Parathyroid adenoma (tissue), 2 donors: ENCODE data around the gene RHOBTB3.
"Not testable (repeated sequence)": the region's sequence is repeated elsewhere in the genome, so short reads cannot be mapped to it uniquely, and the experiment has no call there.

ENCODE experiments used
- H2AFZ ChIP-seq: fragments of 300-600 bp; sonication (generic); one replicate; pipeline ENCODE4 v1.7.0; 2017; ENCODE audit warnings: antibody characterized with exemption, mild to moderate bottlenecking
- H3K27ac ChIP-seq: fragments of 300-600 bp; sonication (generic); one replicate; pipeline ENCODE4 v1.7.0; 2017
- H3K27me3 ChIP-seq: fragments of 300-600 bp; sonication (generic); one replicate; pipeline ENCODE4 v1.7.0; 2017; ENCODE audit warnings: low read length; ENCODE audit not compliant: control insufficient read depth, insufficient read depth
- H3K36me3 ChIP-seq: fragments of 300-600 bp; sonication (generic); one replicate; pipeline ENCODE4 v1.7.0; 2017; ENCODE audit warnings: low read length; ENCODE audit not compliant: control insufficient read depth, insufficient read depth
- H3K4me1 ChIP-seq: fragments of 300-600 bp; sonication (generic); one replicate; pipeline ENCODE4 v1.7.0; 2017; ENCODE audit warnings: control low read depth
- H3K4me2 ChIP-seq: fragments of 300-600 bp; sonication (generic); one replicate; pipeline ENCODE4 v1.7.0; 2017; ENCODE audit warnings: low read length
- H3K4me3 ChIP-seq: fragments of 300-600 bp; sonication (generic); one replicate; pipeline ENCODE4 v1.7.0; 2017; ENCODE audit warnings: low read depth, low read length
- H3K79me2 ChIP-seq: fragments of 300-600 bp; sonication (generic); one replicate; pipeline ENCODE4 v1.7.0; 2017; ENCODE audit warnings: control low read depth
- H3K9ac ChIP-seq: fragments of 300-600 bp; sonication (generic); one replicate; pipeline ENCODE4 v1.7.0; 2017; ENCODE audit warnings: mild to moderate bottlenecking
- H3K9me3 ChIP-seq: fragments of 300-600 bp; sonication (generic); one replicate; pipeline ENCODE4 v1.7.0; 2017; ENCODE audit warnings: low read length; ENCODE audit not compliant: control insufficient read depth
- CTCF ChIP-seq: fragments of 300-600 bp; sonication (generic); IDR thresholded peaks from one replicate; pipeline ENCODE4 v1.7.0; 2017; ENCODE audit warnings: antibody characterized with exemption, mild to moderate bottlenecking
- donor health status: primary hyperparathyroidism.

The RHOBTB3 gene

DNA sequence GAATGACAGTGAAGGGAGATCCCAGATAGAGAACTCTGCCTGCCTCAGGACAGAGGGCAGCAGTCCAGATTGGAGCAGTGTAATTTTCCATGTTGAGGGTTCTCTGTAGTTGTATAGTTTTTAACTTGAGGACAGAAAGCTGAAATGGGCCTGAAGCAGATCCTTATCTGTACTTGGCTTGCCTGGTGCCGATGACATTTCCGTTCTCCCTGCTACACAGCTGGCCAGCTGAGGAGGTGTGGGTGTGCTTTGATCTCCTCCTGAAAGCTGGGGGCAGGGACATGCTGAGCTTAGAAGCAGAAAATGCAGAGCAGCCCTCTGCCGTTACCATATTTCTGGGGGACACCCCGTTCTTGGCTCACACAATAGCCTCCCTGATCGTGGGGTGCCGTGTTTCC lies 80.9 kb downstream of the RHOBTB3 start:
- no peaks in the 10 kb centered on the region for H3K9me3 ChIP-seq
- H2AFZ ChIP-seq, result peak overlapping the region; percentile 53
- peak overlapping the region; percentile 70 for H3K4me2 ChIP-seq
- H3K36me3 ChIP-seq, result no peaks in the 10 kb centered on the region
- H3K4me1 ChIP-seq, result peaks cover 62% of the 10 kb centered on the region
- H3K27me3 ChIP-seq, result no peaks in the 10 kb centered on the region
- H3K4me3 ChIP-seq, result peak overlapping the region; percentile 31
- TF ChIP-seq CTCF, result no peak
- H3K9ac ChIP-seq, result no peak overlapping the region
- peaks cover under 1% of the 10 kb centered on the region for H3K79me2 ChIP-seq
- H3K27ac ChIP-seq, result peak overlapping the region; percentile 91

DNA sequence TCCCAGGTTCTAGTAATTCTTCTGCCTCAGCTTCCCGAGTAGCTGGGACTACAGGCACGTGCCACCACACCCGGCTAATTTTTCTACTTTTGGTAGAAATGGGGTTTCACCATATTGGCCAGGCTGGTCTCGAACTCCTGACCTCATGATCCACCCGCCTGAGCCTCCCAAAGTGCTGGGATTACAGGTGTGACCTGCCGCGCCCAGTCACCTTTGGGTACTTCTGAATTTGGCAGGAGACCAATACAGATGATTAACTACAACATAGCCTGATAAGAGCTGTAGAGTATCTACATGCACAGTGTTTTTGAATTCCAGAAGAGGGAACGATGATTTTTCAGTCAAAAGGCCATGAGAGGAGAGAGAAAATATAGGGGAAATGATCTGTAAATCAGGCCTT lies 81.9 kb downstream of the RHOBTB3 start:
- H3K79me2 ChIP-seq, H3K9me3 ChIP-seq, H3K4me3 ChIP-seq, H3K36me3 ChIP-seq, H2AFZ ChIP-seq, H3K9ac ChIP-seq, H3K4me2 ChIP-seq, H3K27me3 ChIP-seq: not testable (repeated sequence)
- Histone ChIP-seq H3K4me1 (peaks cover 72% of the 10 kb centered on the region), H3K27ac (peak overlapping the region; percentile 91)

DNA sequence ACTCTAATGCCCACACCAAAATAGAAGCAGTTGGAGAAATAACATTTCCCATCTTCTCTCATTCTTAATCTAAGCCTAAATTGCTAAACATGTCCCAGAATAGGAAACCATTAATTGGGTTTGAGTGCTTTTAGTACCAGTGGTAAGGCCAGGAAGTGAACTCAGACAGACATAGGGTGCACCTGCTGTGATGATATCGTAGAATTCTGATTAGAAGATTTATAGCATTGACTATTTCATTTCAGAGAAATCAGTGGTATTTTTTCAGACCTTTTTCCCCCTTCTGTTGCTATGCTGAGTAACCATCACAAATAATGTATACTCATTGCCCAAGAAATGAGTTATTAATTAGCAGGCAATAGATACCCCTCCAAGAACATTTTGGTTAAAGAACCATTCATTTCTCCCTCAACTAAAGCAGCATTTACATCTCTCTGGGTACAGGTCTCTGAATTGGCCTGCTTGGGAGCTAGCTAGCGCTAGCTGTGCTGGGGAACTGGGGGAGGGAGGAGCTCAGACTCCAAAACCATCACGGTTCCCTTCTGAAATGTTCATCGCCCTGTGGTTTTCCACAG lies 84.1 kb downstream of the RHOBTB3 start:
- H3K27ac ChIP-seq, result peak overlapping the region; percentile 91
- H3K9ac ChIP-seq, result no peak overlapping the region
- peaks cover 67% of the 10 kb centered on the region for H3K4me1 ChIP-seq
- peaks cover 13% of the 10 kb centered on the region for H3K79me2 ChIP-seq
- H3K27me3 ChIP-seq, result no peaks in the 10 kb centered on the region
- H3K36me3 ChIP-seq, result no peaks in the 10 kb centered on the region
- no peaks in the 10 kb centered on the region for H3K9me3 ChIP-seq
- H3K4me2 ChIP-seq, result no peak overlapping the region
- no peak overlapping the region for H2AFZ ChIP-seq
- no peak for TF ChIP-seq CTCF
- H3K4me3 ChIP-seq, result no peak overlapping the region

DNA sequence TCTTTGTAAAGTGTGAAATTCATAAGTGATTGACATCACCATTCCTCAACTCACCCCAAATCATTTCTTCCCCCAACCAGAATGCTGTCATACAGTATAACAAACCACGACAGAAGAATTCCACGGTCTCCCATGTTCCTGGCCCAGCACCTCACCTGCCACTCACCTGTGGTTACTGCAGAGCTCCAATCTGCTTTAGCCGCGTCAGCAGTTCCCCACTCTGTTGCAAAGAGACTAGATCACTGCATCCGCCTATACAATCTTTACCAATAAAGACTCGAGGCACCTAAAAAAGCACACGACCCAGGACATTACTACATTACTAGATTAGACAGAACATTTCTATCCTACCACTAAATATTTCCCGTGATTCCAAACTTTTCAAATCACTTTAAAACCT lies 85.2 kb downstream of the RHOBTB3 start:
- H3K36me3 ChIP-seq, result no peaks in the 10 kb centered on the region
- no peaks in the 10 kb centered on the region for H3K9me3 ChIP-seq
- peaks cover 16% of the 10 kb centered on the region for H3K79me2 ChIP-seq
- H3K27ac ChIP-seq, result no peak overlapping the region
- no peaks in the 10 kb centered on the region for H3K27me3 ChIP-seq
- H3K4me2 ChIP-seq, result no peak overlapping the region
- peaks cover 57% of the 10 kb centered on the region for H3K4me1 ChIP-seq
- H2AFZ ChIP-seq, result no peak overlapping the region
- H3K4me3 ChIP-seq, result no peak overlapping the region
- no peak for TF ChIP-seq CTCF
- no peak overlapping the region for H3K9ac ChIP-seq

DNA sequence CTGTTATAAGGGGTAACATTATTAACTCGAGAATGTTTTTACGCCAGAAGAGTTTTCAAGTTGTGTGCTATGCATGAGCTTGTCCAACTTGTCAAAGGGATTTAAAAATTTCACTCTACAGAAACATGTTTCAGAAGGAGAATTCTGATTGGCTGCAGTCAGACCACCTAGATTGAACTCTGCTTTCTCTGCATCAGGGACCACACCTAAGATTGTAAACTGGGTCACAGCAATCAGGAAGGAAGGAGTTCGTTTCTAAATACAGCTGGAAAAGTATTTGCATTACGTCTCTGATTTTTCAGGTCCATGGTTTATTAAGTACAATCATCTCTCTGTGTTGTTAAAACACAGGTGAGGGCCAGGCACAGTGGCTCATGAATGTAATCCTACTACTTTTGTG lies 85.6 kb downstream of the RHOBTB3 start:
- H3K4me3 ChIP-seq, result no peak overlapping the region
- TF ChIP-seq CTCF, result no peak
- H3K4me1 ChIP-seq, result peaks cover 54% of the 10 kb centered on the region
- no peaks in the 10 kb centered on the region for H3K27me3 ChIP-seq
- no peak overlapping the region for H3K9ac ChIP-seq
- no peak overlapping the region for H2AFZ ChIP-seq
- no peaks in the 10 kb centered on the region for H3K36me3 ChIP-seq
- H3K79me2 ChIP-seq, result peaks cover 17% of the 10 kb centered on the region
- H3K4me2 ChIP-seq, result peak overlapping the region; percentile 0
- H3K9me3 ChIP-seq, result no peaks in the 10 kb centered on the region
- no peak overlapping the region for H3K27ac ChIP-seq
